ENCODE data around the gene ZNF441. TPM values are rescaled to one million over a fixed set of nuclear protein-coding genes. Genes with fewer than 3 reads are reported as not detected.

ZNF441 gene
- total RNA-seq, 1 donor from 2014 or later = 5.8 TPM

- H3K4me3 ChIP-seq = no peak overlapping the region
- ATAC-seq (no peak), DNase-seq (no peak)
- TF ChIP-seq CTCF (IDR thresholded peaks at IDR 0.05) = no peak
- no peak overlapping the region for H3K27ac ChIP-seq
- H3K36me3 ChIP-seq = no peaks in the 10 kb centered on the region
- peaks cover 21% of the 10 kb centered on the region for H3K9me3 ChIP-seq
- intact Hi-C loops (cut with DNase I) = no loop called here
- no peaks in the 10 kb centered on the region for H3K4me1 ChIP-seq
- no peaks in the 10 kb centered on the region for H3K27me3 ChIP-seq (ENCODE audit: low read depth)
These were observed 17.0 kb upstream of the ZNF441 start for GRCh38 chr19:11749751-11750150.

GRCh38 chr19:11752244-11752736 lies 14.5 kb upstream of the ZNF441 start:
- TF ChIP-seq CTCF (IDR thresholded peaks at IDR 0.05) = no peak
- intact Hi-C loops (cut with DNase I) = no loop called here
- no peaks in the 10 kb centered on the region for H3K4me1 ChIP-seq
- no peak for DNase-seq
- H3K4me3 ChIP-seq = no peak overlapping the region
- peaks cover 21% of the 10 kb centered on the region for H3K9me3 ChIP-seq
- H3K27me3 ChIP-seq (ENCODE audit: low read depth) = no peaks in the 10 kb centered on the region
- no peak overlapping the region for H3K27ac ChIP-seq
- no peaks in the 10 kb centered on the region for H3K36me3 ChIP-seq
- no peak for ATAC-seq

GRCh38 chr19:11754663-11755062 lies 12.1 kb upstream of the ZNF441 start:
- no peaks in the 10 kb centered on the region for H3K4me1 ChIP-seq
- no peak for DNase-seq
- TF ChIP-seq CTCF (IDR thresholded peaks at IDR 0.05) = no peak
- no peak overlapping the region for H3K27ac ChIP-seq
- intact Hi-C loops (cut with DNase I) = no loop called here
- no peaks in the 10 kb centered on the region for H3K27me3 ChIP-seq (ENCODE audit: low read depth)
- H3K9me3 ChIP-seq = peaks cover 15% of the 10 kb centered on the region
- H3K4me3 ChIP-seq = no peak overlapping the region
- H3K36me3 ChIP-seq = no peaks in the 10 kb centered on the region
- no peak for ATAC-seq

- no peak for ATAC-seq
These were observed 9.8 kb upstream of the ZNF441 start for GRCh38 chr19:11756965-11757364.

GRCh38 chr19:11759805-11760204 lies 7.0 kb upstream of the ZNF441 start:
- H3K27ac ChIP-seq = no peak overlapping the region
- H3K4me1 ChIP-seq = no peaks in the 10 kb centered on the region
- no peak overlapping the region for H3K4me3 ChIP-seq
- no peaks in the 10 kb centered on the region for H3K36me3 ChIP-seq
- H3K9me3 ChIP-seq = peaks cover 15% of the 10 kb centered on the region
- no peak for TF ChIP-seq CTCF (IDR thresholded peaks at IDR 0.05)
- DNase-seq = no peak
- no peak for ATAC-seq
- no peaks in the 10 kb centered on the region for H3K27me3 ChIP-seq (ENCODE audit: low read depth)
- intact Hi-C loops (cut with DNase I) = no loop called here

More at GRCh38 chr19:11756965-11757364, 9.8 kb upstream of the ZNF441 start:
- no peaks in the 10 kb centered on the region for H3K27me3 ChIP-seq (ENCODE audit: low read depth)
- intact Hi-C loops (cut with DNase I) = no loop called here
- TF ChIP-seq CTCF (IDR thresholded peaks at IDR 0.05) = no peak
- no peak overlapping the region for H3K4me3 ChIP-seq
- H3K4me1 ChIP-seq = no peaks in the 10 kb centered on the region
- no peak for DNase-seq
- H3K9me3 ChIP-seq = peaks cover 7% of the 10 kb centered on the region
- no peak overlapping the region for H3K27ac ChIP-seq
- H3K36me3 ChIP-seq = no peaks in the 10 kb centered on the region

- ATAC-seq = no peak
- TF ChIP-seq CTCF (IDR thresholded peaks at IDR 0.05) = no peak
- H3K9me3 ChIP-seq = peaks cover 8% of the 10 kb centered on the region
These were observed 3.7 kb upstream of the ZNF441 start for GRCh38 chr19:11763117-11763516.

More at GRCh38 chr19:11763117-11763516, 3.7 kb upstream of the ZNF441 start:
- Histone ChIP-seq H3K27me3 (ENCODE audit: low read depth) (no peaks in the 10 kb centered on the region), H3K36me3 (no peaks in the 10 kb centered on the region), H3K4me3 (no peak overlapping the region), H3K4me1 (peaks cover 7% of the 10 kb centered on the region), H3K27ac (no peak overlapping the region)
- intact Hi-C loops (cut with DNase I) = no loop called here
- DNase-seq = no peak
